ENCODE results near the gene HMGB4.

Gene HMGB4

DNA sequence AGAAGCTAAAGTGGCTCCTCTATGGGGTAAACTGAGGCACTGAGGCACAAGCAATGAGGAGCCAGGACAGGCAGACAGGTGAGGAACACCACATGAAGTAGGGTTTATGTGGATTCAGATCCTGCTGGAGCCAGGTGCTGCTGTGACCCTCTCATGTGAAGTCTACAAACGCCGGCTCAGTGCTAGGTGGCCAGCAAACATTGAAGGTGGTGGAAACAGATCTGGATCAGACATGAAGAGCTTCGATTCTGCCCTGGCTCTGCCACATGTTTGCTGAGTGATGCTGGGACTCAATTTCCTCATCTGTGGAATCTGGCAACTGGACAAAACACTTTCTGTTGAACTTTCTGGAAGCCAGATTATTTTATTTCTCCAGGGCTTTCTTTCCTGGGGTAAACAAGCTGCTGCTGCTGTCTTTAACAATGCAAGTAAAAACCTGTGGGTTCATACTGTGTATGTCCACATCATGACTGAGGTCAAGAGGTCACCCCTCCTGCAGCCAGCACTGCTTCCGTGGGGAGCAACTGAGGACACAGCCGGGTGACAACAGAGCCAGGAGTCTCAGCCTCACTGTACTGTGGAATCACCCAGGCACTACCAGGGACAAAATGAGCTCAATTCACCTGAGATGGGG, 33.3 kb downstream of the HMGB4 start:
- Histone ChIP-seq H4K20me1 (ENCODE audit: insufficient read depth, low read length, poor library complexity, severe bottlenecking) (no peaks in the 10 kb centered on the region), H3K27me3 (ENCODE audit: insufficient read depth, low read length, poor library complexity, severe bottlenecking) (no peaks in the 10 kb centered on the region), H3K4me2 (ENCODE audit: low read depth, low read length, poor library complexity, severe bottlenecking) (no peak overlapping the region), H3K9me3 (ENCODE audit: insufficient read depth, low read depth, low read length) (peaks cover 2% of the 10 kb centered on the region; the same call in 1 of the 2 replicates), H3K79me2 (ENCODE audit: insufficient read depth, low read length) (no peaks in the 10 kb centered on the region), H3K9ac (ENCODE audit: low read depth, low read length, poor library complexity, severe bottlenecking) (no peak overlapping the region), H3F3A (ENCODE audit: low read depth) (no peaks in the 10 kb centered on the region), H3K4me1 (ENCODE audit: insufficient read depth, low read length, poor library complexity, severe bottlenecking) (no peaks in the 10 kb centered on the region), H3K36me3 (ENCODE audit: insufficient read depth, low read length) (no peaks in the 10 kb centered on the region), H3K9me2 (replicated peaks; ENCODE audit: low read depth, low read length) (no peaks in the 10 kb centered on the region), H2AFZ (ENCODE audit: low read length) (no peak overlapping the region), H3K4me3 (ENCODE audit: low read length, poor library complexity, severe bottlenecking) (no peak overlapping the region)
- TF ChIP-seq EZH2phosphoT487 (IDR thresholded peaks at IDR 0.05; ENCODE audit: borderline replicate concordance): no peak
- TF ChIP-seq, protein P1, sequence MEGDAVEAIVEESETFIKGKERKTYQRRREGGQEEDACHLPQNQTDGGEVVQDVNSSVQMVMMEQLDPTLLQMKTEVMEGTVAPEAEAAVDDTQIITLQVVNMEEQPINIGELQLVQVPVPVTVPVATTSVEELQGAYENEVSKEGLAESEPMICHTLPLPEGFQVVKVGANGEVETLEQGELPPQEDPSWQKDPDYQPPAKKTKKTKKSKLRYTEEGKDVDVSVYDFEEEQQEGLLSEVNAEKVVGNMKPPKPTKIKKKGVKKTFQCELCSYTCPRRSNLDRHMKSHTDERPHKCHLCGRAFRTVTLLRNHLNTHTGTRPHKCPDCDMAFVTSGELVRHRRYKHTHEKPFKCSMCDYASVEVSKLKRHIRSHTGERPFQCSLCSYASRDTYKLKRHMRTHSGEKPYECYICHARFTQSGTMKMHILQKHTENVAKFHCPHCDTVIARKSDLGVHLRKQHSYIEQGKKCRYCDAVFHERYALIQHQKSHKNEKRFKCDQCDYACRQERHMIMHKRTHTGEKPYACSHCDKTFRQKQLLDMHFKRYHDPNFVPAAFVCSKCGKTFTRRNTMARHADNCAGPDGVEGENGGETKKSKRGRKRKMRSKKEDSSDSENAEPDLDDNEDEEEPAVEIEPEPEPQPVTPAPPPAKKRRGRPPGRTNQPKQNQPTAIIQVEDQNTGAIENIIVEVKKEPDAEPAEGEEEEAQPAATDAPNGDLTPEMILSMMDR (conservative IDR thresholded peaks at IDR 0.05; ENCODE audit: low read length): no peak

DNA sequence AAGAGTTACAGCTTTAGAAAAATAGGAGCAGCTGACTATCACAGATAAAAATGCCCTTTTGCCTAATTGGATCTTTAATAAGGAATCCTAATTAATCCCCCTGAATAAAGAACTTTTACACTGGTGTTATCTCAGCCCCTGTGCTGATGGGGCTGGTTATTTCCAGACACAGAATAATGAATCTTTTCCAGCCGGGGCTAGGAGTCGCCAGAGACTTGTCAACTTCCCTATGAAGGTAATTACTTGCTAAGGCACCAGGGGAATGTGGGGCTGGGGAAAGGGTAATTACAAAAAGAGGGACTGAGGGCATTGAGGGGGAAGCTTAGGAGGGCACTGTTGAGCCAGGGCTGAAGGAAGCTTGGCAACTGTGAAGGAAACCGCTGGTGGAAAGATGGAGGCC, 34.5 kb downstream of the HMGB4 start:
- Histone ChIP-seq H3K9me3 (ENCODE audit: insufficient read depth, low read depth, low read length) (peaks cover 2% of the 10 kb centered on the region; the same call in 1 of the 2 replicates), H3K4me1 (ENCODE audit: insufficient read depth, low read length, poor library complexity, severe bottlenecking) (no peaks in the 10 kb centered on the region), H4K20me1 (ENCODE audit: insufficient read depth, low read length, poor library complexity, severe bottlenecking) (no peaks in the 10 kb centered on the region), H3K27me3 (ENCODE audit: insufficient read depth, low read length, poor library complexity, severe bottlenecking) (no peaks in the 10 kb centered on the region), H3F3A (ENCODE audit: low read depth) (no peaks in the 10 kb centered on the region), H2AFZ (ENCODE audit: low read length) (no peak overlapping the region), H3K9ac (ENCODE audit: low read depth, low read length, poor library complexity, severe bottlenecking) (no peak overlapping the region), H3K4me3 (ENCODE audit: low read length, poor library complexity, severe bottlenecking) (no peak overlapping the region), H3K36me3 (ENCODE audit: insufficient read depth, low read length) (no peaks in the 10 kb centered on the region), H3K9me2 (replicated peaks; ENCODE audit: low read depth, low read length) (no peaks in the 10 kb centered on the region), H3K4me2 (ENCODE audit: low read depth, low read length, poor library complexity, severe bottlenecking) (no peak overlapping the region), H3K79me2 (ENCODE audit: insufficient read depth, low read length) (no peaks in the 10 kb centered on the region)
- TF ChIP-seq EZH2phosphoT487 (IDR thresholded peaks at IDR 0.05; ENCODE audit: borderline replicate concordance): no peak
- TF ChIP-seq, protein P1 (conservative IDR thresholded peaks at IDR 0.05; ENCODE audit: low read length): no peak

DNA sequence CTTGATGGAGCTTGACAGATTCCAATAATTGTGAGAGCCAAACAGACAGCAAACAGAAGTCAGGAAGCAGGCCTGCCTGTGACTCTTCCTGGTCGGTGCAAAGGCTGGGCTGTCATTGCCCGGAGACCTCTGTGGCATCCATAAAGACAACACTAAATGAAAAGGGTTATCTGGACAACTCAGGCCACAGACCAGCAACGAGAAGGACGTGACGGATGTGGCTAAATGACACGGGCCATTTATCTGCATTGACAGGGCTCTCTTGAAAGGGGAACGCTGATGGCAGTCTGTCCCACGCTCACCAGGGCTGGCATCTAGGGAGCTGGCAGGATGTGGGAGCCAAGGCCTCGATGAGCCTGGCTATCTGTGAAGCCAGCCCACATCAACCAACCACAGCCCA, 35.0 kb downstream of the HMGB4 start:
- Histone ChIP-seq H3K9ac (ENCODE audit: low read depth, low read length, poor library complexity, severe bottlenecking) (no peak overlapping the region), H3K9me3 (ENCODE audit: insufficient read depth, low read depth, low read length) (peaks cover 2% of the 10 kb centered on the region; the same call in 1 of the 2 replicates), H3K4me3 (ENCODE audit: low read length, poor library complexity, severe bottlenecking) (no peak overlapping the region), H3K9me2 (replicated peaks; ENCODE audit: low read depth, low read length) (no peaks in the 10 kb centered on the region), H3K27me3 (ENCODE audit: insufficient read depth, low read length, poor library complexity, severe bottlenecking) (no peaks in the 10 kb centered on the region), H3F3A (ENCODE audit: low read depth) (no peaks in the 10 kb centered on the region), H3K4me2 (ENCODE audit: low read depth, low read length, poor library complexity, severe bottlenecking) (no peak overlapping the region), H2AFZ (ENCODE audit: low read length) (no peak overlapping the region), H3K36me3 (ENCODE audit: insufficient read depth, low read length) (no peaks in the 10 kb centered on the region), H3K79me2 (ENCODE audit: insufficient read depth, low read length) (no peaks in the 10 kb centered on the region), H4K20me1 (ENCODE audit: insufficient read depth, low read length, poor library complexity, severe bottlenecking) (no peaks in the 10 kb centered on the region), H3K4me1 (ENCODE audit: insufficient read depth, low read length, poor library complexity, severe bottlenecking) (no peaks in the 10 kb centered on the region)
- TF ChIP-seq, protein P1 (conservative IDR thresholded peaks at IDR 0.05; ENCODE audit: low read length): no peak
- TF ChIP-seq EZH2phosphoT487 (IDR thresholded peaks at IDR 0.05; ENCODE audit: borderline replicate concordance): no peak
